ENCODE results near the gene SEC22C. TPM values are rescaled to one million over a fixed set of nuclear protein-coding genes. Genes with fewer than 3 reads are reported as not detected.

SEC22C gene
- polyA plus RNA-seq, 1 of the 3 experiments (the other 2 are of a cell fraction), result 28.5 TPM

DNA sequence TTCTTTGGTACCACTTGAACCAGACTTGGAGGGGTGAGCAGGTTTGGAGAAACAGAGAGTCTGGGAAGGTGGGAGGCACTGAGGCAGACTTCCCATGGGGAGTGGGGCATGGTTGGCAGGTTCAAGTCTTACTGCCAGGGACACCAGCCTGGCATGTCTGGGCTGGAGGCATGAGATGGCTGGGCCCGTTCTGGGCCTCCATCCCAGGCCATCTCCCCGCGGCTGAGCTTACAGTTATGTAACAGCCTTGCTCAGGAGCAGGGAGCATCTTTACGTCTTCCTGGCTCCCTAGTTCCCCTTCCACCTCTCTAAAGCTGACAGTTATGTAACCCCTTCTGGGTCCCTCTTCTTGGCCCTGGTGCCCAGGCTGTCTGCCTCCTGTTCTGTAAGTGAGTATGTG lies 66.9 kb downstream of the SEC22C start:
- H2AFZ ChIP-seq (ENCODE audit: low read depth), result no peak overlapping the region
- H3K27me3 ChIP-seq (ENCODE audit: insufficient read depth), result no peaks in the 10 kb centered on the region; the same call in 1 of the 2 replicates
- WGBS (ENCODE audit: low lambda C conversion rate), result 68% methylated on average over 4 of the region's 4 CpGs
- ChIA-PET CTCF (interaction anchor here (2.0 kb wide), 2 partner anchors 13 to 33 kb away, joined by 5 to 9 read pairs; partner anchors contain the start of gene VIPR1), POLR2A (no interaction called here)
- H3K4me2 ChIP-seq, result no peak overlapping the region
- no peaks in the 10 kb centered on the region; a peak in 1 of 4 replicates for H3K4me1 ChIP-seq (ENCODE audit: control insufficient read depth in 1 of 2, insufficient read depth in 2 of 2, low read depth in 1 of 2, low read length in 1 of 2)
- no peaks in the 10 kb centered on the region for H3K9me3 ChIP-seq
- DNase-seq, result no peak
- H3K9ac ChIP-seq, result no peak overlapping the region
- H3K27ac ChIP-seq (ENCODE audit: low read depth in 2 of 2, low read length in 1 of 2), result no peak overlapping the region
- no peaks in the 10 kb centered on the region for H4K20me1 ChIP-seq (ENCODE audit: insufficient read depth)
- no peaks in the 10 kb centered on the region for H3K36me3 ChIP-seq (replicated peaks in 1 of 2; ENCODE audit: control insufficient read depth in 1 of 2, insufficient read depth in 2 of 2, low read length in 1 of 2)
- no peaks in the 10 kb centered on the region for H3F3A ChIP-seq (replicated peaks; ENCODE audit: insufficient read depth)
- H3K9me2 ChIP-seq, result no peaks in the 10 kb centered on the region
- H3K79me2 ChIP-seq (ENCODE audit: insufficient read depth), result no peaks in the 10 kb centered on the region
- TF ChIP-seq, protein P1, sequence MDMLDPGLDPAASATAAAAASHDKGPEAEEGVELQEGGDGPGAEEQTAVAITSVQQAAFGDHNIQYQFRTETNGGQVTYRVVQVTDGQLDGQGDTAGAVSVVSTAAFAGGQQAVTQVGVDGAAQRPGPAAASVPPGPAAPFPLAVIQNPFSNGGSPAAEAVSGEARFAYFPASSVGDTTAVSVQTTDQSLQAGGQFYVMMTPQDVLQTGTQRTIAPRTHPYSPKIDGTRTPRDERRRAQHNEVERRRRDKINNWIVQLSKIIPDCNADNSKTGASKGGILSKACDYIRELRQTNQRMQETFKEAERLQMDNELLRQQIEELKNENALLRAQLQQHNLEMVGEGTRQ (IDR thresholded peaks at IDR 0.05; ENCODE audit: borderline replicate concordance, low read depth, low read length), result no peak
- no peak for TF ChIP-seq GATA2 (CRISPR knock-in tag; IDR thresholded peaks at IDR 0.05)
- TF ChIP-seq, protein P2, sequence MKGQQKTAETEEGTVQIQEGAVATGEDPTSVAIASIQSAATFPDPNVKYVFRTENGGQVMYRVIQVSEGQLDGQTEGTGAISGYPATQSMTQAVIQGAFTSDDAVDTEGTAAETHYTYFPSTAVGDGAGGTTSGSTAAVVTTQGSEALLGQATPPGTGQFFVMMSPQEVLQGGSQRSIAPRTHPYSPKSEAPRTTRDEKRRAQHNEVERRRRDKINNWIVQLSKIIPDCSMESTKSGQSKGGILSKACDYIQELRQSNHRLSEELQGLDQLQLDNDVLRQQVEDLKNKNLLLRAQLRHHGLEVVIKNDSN (IDR thresholded peaks at IDR 0.05; ENCODE audit: borderline replicate concordance, low read depth), result no peak
- no peak for TF ChIP-seq CHD2 (IDR thresholded peaks at IDR 0.05; ENCODE audit: low read length, partially characterized antibody)
- TF ChIP-seq RAD21 (IDR thresholded peaks at IDR 0.05; ENCODE audit: low read length), result no peak
- TF ChIP-seq, protein P3, sequence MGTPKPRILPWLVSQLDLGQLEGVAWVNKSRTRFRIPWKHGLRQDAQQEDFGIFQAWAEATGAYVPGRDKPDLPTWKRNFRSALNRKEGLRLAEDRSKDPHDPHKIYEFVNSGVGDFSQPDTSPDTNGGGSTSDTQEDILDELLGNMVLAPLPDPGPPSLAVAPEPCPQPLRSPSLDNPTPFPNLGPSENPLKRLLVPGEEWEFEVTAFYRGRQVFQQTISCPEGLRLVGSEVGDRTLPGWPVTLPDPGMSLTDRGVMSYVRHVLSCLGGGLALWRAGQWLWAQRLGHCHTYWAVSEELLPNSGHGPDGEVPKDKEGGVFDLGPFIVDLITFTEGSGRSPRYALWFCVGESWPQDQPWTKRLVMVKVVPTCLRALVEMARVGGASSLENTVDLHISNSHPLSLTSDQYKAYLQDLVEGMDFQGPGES (IDR thresholded peaks at IDR 0.05; ENCODE audit: low read depth, low read length), result no peak
- no peak for TF ChIP-seq SIN3A (IDR thresholded peaks at IDR 0.05; ENCODE audit: borderline replicate concordance, low read depth, low read length)
- H3K4me3 ChIP-seq (ENCODE audit: low read depth in 2 of 2, low read length in 1 of 2), result no peak overlapping the region

DNA sequence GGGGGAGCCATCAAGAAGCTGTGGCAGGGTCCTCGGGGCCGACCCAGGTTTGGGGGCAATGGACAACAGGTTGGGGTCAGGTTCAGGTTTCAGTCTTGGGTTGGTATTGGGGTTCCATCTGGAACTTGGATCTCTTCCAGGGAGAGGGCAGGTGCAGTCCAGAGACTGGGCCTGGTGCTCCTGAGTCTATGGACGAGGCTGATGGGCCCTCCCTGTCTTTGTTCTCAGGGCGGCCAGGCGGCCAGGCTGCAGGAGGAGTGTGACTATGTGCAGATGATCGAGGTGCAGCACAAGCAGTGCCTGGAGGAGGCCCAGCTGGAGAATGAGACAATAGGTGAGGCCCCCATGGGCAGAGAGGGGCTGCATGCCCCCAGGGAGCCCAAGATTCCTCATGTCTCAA lies 68.2 kb downstream of the SEC22C start:
- H3F3A ChIP-seq (replicated peaks; ENCODE audit: insufficient read depth), result no peaks in the 10 kb centered on the region
- WGBS (ENCODE audit: low lambda C conversion rate), result 44% methylated on average over 3 of the region's 6 CpGs
- H3K4me1 ChIP-seq (ENCODE audit: control insufficient read depth in 1 of 2, insufficient read depth in 2 of 2, low read depth in 1 of 2, low read length in 1 of 2), result no peaks in the 10 kb centered on the region; a peak in 1 of 4 replicates
- H3K4me2 ChIP-seq, result no peak overlapping the region
- TF ChIP-seq TEAD4 (IDR thresholded peaks at IDR 0.05; ENCODE audit: borderline replicate concordance, insufficient read depth) (no peak), RCOR1 (IDR thresholded peaks at IDR 0.05; ENCODE audit: low read length) (no peak), RXRA (IDR thresholded peaks at IDR 0.05; ENCODE audit: borderline replicate concordance, low read depth) (no peak), NFIC (IDR thresholded peaks at IDR 0.05; ENCODE audit: borderline replicate concordance) (no peak), SMC3 (IDR thresholded peaks at IDR 0.05; ENCODE audit: low read depth, low read length) (no peak), RFX5 (IDR thresholded peaks at IDR 0.05; ENCODE audit: low read length) (no peak), RAD21 (IDR thresholded peaks at IDR 0.05; ENCODE audit: low read length) (no peak), JUND (IDR thresholded peaks at IDR 0.05) (no peak), NRF1 (IDR thresholded peaks at IDR 0.05; ENCODE audit: low read depth, low read length) (no peak), POLR2AphosphoS5 (IDR thresholded peaks at IDR 0.05; ENCODE audit: low read depth, low read length) (no peak), FOXM1 (IDR thresholded peaks at IDR 0.05; ENCODE audit: low read depth) (no peak)
- TF ChIP-seq, protein P1 (IDR thresholded peaks at IDR 0.05; ENCODE audit: borderline replicate concordance, low read depth, low read length), result no peak
- no peaks in the 10 kb centered on the region for H3K9me2 ChIP-seq
- no peaks in the 10 kb centered on the region; the same call in 1 of the 2 replicates for H3K27me3 ChIP-seq (ENCODE audit: insufficient read depth)
- H3K4me3 ChIP-seq (ENCODE audit: low read depth in 2 of 2, low read length in 1 of 2), result no peak overlapping the region
- CTCF ChIA-PET, result interaction anchor here (0.8 to 2.0 kb wide), 3 partner anchors 11 to 265 kb away, joined by 3 to 9 read pairs (median 7); partner anchors contain the start of gene VIPR1
- no peaks in the 10 kb centered on the region for H4K20me1 ChIP-seq (ENCODE audit: insufficient read depth)
- H3K9me3 ChIP-seq, result no peaks in the 10 kb centered on the region
- no peak for DNase-seq
- POLR2A ChIA-PET, result no interaction called here
- no peak overlapping the region for H2AFZ ChIP-seq (ENCODE audit: low read depth)
- no peak overlapping the region for H3K27ac ChIP-seq (ENCODE audit: low read depth in 2 of 2, low read length in 1 of 2)
- H3K9ac ChIP-seq, result no peak overlapping the region
- H3K79me2 ChIP-seq (ENCODE audit: insufficient read depth), result no peaks in the 10 kb centered on the region
- no peaks in the 10 kb centered on the region for H3K36me3 ChIP-seq (replicated peaks in 1 of 2; ENCODE audit: control insufficient read depth in 1 of 2, insufficient read depth in 2 of 2, low read length in 1 of 2)

Data from SK-N-SH (cell line).